ENCODE results near the gene ZC3H7A.
A peak's percentile ranks its signal among the peaks of the same experiment; 100 is the strongest.

The ZC3H7A gene

DNA sequence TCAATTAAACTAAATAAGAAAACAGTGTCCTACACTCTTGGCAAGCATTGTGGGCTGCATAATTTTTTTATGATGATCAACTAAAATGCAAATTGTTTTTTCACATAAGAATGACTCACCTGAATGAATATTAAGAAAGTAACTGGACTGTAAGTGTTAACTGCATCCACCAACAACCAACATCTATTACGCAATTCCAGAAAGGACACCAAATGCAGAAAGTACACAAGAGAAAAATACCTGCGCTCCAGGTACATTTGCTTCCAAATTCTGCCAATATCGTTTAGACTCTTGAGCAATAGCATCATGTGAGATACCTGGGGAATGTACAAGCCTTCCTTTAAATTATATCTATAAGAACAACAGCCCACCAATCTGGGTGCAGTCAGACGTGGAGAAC, 34.6 kb downstream of the ZC3H7A start:
- DNase-seq, result no peak

DNA sequence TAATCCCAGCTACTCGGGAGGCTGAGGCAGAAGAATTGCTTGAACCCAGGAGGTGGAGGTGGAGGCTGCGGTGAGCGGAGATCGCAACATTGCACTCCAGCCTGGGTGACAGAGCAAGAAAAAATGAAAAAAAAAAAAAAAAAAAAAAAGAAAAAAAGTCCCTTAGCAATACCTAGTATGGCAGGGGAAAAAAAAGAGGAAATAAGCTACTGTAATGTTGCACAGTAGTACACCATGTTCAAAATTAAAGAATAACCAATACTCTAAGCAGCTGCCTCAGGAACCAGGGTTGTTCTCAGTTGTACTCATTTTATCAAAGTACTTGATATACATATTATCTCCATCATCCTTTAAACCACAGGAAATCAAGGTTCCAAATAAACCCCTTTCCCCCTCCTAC, 37.1 kb downstream of the ZC3H7A start:
- no peak for DNase-seq

DNA sequence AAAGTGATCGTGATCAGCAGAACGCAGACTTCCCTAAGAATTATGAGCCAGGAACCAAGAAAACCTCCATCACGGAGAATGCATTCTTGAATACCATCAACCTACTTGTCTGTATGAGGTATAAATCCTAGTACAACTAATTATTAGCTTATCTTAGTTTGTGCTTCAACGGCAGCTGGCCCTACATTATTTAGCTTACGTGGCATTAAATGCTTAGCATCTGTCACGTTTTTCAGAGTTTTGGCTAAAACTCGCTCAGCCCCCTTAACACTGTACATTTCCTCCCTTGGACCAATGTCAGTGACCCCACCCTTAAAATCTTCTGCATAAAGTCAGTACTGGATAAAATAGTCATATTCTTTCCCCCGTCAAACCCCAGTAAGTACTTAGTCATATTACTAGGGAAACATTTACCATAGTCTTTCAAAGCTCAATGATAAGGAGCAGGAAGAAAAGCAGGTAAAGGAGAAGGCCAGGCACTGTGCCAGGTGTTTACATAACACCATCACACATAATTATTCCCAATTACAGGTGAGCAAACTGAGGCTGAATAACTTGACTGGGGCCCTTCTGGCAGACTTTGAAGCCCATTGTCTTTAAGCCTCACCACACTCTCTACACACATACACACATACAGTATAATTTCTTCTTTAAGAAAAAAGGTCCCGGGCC, 37.8 kb downstream of the ZC3H7A start:
- DNase-seq, result no peak

DNA sequence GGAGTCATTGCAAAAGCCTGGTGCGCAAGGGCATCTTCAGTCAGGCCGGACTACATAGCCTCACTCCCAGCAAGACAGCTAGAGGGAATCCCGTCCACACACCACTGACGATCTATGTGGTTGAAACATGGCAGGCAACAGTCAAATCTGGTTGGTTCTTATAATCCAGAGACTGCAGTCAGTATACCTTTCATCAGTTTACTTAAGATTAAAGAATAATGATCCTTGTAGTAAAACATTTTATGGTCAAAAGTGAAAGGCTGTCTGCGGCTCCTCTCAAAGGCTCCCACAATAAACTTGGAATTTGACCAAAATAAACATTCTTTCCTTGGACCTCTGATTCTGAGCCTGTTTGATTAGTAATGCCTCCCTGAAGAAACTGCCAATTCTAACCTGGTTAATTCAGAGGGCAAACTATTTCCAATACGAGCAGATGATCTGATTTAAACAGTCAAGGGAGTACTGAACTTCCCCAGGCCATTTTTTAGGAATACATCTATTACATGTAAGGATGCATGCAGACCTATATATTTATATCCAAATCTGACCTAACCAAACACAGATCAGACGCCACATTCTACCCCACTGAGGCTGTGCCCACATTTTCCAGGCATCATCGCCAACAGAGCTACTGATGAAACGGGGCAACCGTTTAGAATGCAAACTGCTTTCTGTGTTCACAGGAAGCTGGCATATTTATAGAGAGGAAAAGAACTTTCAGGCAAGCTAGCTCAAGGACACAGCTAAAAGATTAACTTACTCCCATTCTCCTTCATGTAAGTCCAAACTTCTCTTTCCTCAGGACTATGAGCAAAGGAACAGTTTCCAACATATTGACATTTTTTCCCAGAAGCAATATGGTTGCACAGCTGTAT, 39.1 kb downstream of the ZC3H7A start:
- no peak for DNase-seq

DNA sequence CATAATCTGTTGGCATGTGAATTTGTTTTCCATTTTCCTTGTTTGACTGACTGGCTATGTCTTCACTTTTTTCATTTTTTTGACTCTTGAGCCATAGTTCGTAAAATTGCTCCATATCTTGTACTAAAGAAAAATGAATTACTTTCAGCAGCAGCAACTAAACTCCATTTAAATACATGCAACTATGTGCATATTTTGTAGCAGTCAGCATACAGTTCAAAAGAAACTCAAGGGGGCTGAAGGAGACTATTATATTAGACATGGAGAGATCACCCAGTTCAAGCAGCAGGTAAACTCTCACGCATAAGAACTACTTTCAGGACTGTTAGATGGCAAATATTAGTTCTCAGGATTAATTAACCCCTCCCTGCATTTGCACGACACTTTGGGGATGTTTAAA, 40.8 kb downstream of the ZC3H7A start:
- no peak for DNase-seq

DNA sequence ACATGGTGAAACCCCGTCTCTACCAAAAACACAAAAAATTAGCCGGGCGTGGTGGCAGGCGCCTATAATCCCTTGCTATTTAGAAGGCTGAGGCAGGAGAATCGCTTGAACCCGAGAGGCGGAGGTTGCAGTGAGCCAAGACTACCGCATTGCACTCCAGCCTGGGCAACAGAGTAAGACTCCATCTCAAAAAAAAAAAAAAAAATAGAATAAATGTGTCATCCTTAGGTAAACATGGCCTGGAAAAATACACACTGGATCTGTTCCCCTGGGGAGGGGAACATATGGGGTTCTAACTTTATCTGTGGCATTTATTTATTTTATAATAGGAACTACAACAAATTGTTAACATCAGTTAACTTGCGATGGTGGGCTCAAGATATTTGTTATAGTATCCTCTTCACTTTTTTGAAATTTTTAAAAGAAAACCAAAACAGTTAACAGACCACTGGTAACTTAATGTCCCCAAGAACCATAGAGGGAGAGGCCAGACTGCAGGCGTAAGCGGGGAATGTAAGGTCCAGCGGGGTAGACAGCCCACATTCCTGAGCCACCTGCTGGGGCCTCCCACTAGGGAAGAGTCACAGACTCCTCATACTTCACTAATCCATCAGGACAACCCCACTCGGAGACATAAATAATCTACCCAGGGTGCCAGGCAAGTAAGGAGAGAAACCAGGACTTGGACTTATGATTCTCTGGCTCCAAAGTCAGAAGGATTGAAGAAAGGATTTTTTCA, 41.9 kb downstream of the ZC3H7A start:
- DNase-seq, result no peak

DNA sequence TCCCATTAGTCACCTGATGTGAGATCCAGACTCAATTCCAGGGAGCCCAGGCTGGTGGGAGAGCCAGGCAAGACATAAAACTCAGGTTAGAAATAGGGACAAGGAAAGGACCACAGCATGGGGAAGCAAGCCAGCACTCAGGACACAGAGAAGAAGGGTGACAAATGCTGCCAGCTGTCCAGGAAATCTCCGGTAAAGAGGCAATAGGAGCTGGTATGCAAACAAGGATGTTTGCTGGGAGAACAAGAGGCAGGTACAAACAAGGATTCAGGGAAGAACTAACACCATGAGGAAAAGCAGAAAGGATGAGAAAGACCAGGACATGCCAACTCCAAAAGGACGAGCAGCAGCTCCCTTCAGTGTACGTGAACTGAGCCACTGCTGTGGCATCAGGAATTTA, 44.2 kb downstream of the ZC3H7A start:
- DNase-seq, result no peak

DNA sequence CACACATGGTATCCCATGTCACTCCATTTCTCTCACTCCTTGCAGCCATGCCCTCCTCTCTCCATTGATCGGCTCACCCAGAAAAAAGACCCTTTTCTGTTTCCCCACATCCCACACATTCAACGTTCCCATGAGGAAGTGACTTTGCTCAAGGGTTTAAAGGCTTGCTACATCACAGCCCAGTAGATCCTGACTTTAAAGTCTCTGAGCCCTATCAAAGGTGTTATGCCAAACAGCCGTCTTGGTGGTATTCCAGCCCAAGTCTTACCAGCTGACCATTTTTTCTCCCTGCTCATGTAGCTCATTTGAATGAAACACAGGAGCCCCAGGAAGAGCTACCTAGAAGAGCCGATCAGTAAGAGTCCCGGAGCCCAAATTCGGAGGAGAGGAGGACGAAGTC, 47.0 kb downstream of the ZC3H7A start:
- DNase-seq, result no peak

DNA sequence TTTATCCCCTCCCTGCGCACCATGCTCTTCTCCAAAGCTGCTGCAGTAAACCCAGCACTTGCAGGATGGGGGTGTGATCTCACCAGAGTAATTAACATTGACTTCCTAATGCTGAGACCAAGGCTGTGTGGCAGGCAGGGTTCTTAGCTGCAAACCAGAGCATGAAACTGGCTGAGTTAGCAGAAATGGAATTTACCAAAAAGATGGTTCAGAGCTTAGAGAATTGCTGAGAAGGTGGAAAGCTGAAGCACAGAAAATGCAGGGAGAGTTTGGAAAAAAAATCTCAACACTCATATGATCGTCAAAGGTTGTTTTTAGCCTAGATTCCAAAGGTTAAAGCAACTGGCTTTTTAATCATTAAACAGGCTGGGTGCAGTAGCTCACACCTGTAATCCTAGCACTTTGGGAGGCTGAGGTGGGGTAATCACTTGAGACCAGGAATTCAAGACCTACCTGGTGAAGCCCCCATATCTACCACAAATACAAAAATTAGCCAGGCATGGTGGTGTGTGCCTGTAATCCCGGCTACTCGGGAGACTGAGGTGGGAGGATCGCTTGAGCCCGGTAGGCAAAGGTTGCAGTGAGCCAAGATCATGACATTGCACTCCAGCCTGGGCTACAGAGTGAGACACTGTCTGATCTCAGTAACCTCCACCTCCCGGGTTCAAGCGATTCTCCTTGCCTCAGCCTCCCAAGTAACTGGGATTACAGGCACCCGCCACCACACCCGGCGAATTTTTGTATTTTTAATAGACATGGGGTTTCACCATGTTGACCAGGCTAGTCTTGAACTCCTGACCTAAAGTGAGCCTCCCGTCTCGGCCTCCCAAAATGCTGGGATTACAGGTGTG, 48.4 kb downstream of the ZC3H7A start:
- DNase-seq, result no peak

DNA sequence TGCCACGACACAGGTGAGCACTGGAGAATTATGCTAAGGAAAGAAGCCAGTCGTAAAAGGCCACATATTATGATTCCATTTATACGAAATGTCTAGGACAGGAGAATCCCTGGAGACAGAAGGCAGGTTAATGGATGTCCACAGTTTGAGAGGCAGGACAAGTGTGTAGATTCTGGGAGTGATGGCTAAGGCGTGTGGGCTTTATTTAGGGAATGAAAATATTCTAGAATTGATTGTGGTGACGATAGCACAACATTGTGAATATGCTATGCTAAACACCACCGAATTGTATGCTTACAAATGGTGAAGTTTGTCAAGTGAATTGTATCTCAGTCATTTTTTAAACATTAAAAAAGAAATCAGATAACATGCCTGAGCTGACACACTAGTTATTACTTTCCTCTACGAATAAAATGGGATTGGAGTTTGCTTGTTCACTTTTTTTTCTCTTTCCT, 49.1 kb downstream of the ZC3H7A start:
- no peak for DNase-seq

DNA sequence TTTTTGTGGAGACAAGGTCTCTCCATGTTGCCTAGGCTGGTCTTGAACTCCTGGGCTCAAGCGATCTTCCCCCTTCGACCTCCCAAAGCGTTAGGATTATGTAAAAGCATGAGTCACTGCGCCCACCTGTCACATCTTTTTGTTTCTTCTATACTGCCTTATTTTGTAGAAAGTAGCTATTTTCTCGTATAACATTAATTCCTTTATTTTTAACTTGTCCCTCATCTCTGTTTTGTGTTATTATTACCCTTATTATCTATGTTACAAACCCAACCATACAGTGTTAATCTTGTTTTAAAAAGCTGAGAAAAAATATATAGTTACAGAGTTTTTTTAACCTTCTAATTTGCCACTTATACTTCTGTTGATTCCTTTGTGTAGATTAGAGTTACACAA, 53.0 kb downstream of the ZC3H7A start:
- DNase-seq, result no peak

DNA sequence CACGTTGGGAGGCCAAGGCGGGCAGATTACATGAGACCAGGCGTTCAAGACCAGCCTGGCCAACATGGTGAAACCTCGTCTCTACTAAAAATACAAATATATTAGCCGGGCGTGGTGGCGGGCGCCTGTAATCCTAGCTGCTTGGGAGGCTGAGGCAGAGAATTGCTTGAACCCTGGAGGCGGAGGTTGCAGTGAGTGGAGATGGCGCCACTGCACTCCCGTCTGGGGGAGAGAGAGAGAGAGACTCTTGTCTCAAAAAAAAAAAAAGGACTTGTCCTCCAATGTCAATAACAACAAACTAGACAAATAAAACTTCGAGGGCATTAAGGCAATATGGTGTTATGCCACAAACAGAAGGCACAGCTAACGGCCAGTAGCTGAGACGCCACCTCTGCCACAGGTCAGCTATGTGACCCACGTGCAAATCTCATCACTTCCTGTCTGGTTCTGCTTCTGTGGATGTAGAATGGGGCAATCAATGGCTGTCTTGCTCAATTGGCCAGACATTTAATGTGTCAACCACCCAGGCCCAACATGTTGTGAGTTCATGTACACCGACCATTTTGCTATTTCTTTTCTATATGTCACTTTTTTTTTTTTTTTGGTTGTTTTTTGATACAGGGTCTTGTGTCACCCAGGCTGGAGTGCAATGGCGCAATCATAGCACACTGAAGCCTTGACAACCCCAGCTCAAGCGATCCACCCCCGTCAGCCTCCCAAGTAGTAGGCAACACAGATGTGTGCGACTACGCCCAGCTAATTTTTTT, 53.6 kb downstream of the ZC3H7A start:
- peak; percentile 22 for DNase-seq

DNA sequence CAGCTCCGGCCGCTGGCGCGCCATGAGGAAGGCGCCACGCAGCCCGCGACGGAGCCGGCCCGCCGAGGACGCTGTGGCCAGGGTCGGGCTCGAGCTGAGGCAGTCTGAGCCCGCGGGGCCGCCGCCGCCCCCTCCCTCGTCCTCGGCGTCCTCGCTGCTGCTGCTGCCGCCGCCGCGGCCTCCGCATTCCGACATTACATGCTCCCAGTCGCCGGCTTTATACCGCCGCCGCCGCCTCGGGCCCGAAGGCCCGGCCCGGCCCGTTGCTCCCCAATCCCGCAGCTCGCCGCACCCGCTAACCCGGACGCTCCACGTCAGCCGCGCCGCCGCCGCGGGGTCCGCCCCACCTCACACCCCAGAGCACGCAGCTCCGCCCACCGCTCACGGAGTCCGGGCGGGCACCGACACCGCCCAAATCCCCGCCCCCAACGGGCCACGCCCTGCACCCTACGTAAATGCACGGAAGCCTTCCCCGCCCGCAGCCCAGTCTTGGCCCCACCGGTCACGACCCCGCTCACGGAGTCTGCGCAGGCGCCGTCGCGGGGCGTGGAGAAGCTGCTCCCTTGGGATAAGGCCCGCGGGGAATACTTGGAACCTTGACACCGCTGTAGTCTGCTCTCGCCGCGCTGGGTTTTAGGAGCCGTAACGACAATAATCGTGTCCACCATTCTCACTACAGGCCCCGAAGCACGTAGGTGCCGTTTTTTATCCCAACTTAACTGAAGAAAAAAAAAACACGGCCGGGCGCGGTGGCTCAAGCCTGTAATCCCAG, 54.3 kb downstream of the ZC3H7A start, which contains the start of gene TXNDC11:
Gene TXNDC11 (minus strand): TSS at position 322 of the 772 bp plus-strand sequence. CDS start 127 bp downstream, at position 195.
- DNase-seq, result peak; percentile 99 to 100

DNA sequence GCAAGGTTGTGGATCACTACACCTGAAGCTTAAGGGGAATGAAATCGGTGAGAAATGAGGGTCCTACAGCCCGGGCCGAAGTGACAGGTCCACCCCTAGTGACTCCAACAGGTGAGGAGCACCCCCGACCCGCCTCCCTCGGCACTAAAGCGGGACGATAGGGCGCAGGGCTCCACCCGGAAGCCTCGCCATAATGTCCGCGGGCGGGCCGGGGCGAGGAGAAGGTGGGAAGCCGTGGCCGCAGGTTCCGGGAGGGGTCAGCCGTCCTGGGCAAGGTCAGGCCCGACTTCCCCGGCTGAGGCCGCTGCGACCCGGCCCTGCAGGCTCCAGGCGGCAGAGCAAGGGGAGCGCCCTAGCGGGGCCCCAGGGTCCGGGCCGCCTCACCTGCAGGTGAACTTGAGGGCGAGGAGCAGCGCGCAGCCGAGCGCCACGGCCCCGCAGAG, 54.9 kb downstream of the ZC3H7A start:
- DNase-seq, result peak; percentile 59 to 62

DNA sequence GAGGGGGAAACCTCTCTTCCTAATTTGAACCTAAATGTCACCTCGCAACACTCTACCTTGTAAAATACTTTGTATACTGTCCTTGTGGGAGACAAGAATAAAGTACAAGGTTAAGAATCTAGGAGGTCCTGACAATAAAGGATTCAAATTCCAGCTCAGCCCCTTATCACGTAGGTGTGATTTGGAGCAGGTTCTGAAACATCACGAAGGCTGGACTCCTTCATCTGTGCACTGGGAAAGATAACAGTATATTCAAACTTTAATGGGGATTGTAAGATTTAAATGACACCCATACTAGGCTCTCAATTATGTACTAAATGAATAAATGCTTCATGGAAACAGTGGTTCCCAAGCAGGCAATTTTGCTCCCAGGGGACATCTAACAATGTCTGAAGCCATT, 56.5 kb downstream of the ZC3H7A start:
- DNase-seq, result no peak

DNA sequence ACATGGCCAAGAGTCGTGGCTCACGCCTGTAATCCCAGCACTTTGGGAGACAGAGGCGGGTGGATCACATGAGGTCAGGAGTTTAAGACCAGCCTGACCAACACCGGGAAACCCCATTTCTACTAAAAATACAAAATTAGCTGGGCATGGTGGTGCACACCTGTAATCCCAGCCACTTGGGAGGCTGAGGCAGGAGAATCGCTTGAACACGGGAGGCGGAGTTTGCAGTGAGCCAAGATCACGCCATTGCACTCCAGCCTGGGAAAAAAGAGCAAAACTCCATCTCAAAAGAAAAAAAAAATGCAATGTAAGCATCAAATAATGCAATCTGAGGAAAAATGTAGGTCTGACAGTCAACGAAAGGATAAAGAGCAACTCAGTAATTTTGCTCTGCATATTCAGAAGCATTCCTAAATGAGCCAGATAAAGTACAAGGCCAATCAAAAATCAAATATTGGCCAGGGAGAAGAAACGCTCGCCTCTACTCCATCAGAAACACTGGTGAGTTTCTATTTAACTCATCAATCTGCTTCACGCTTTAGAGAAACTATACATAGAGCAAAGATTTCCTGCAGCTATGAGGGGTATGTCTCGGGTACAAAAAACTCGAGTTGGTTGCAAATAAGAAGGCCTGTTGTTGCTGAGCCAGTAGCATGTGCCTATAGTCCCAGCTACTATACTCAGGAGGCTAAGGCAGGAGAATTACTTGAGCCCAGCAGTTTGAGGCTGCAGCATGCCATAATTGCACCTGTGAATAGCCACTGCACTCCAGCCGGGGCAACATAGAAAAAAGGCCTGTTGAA, 58.1 kb downstream of the ZC3H7A start:
- DNase-seq, result no peak

DNA sequence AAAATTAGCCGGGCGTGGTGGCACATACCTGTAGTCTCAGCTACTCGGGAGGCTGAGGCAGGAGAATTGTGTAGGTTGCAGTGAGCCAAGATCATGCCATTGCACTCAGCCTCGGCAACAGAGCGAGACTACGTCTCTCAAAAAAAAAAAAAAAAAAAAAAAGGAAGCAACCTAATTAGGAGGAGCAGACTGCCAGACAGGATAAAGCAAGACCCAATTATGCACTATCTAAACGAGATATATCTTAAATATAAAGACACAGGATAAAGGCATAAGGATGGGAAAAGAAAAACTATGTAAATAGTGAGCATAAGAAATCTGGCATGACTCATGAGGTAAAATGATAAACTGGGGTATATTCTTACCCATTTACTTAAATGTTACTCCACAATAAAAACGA, 59.3 kb downstream of the ZC3H7A start:
- no peak for DNase-seq

DNA sequence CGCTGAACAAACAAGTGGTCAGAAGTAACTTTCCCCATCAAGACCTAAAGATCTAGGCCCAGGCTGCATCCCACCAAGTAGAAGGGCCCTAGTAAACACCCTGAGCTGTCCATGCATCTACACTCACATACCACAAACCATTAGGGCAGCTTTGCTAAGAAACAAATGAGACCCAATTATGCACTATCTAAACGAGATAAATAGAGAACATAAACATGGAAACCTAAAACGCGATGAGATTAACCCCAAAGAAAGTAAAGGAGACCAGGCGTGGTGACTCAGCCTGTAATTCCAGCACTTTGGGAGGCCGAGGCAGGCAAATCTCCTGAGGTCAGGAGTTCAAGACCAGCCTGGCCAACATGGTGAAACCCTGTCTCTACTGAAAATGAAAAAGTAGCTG, 60.2 kb downstream of the ZC3H7A start:
- no peak for DNase-seq

DNA sequence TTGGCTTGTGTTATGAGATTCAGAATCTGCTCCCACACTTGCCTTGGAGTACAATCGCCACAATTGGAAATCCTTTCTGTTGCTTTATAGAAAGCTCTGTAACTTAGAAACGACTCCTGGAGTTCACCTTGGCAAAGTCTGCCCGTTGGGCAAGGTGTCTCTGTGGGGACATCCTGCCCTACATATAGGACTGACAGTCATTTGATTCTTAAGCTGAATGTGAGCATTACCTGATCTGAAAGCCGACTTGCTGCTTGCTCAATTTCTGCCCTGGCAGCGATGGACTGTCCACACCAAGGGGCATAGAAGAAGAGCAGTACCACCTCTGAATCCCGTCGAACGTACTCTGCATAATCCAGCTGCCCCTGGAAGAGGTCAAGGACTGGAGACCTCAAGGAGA, 61.3 kb downstream of the ZC3H7A start:
- DNase-seq, result no peak

DNA sequence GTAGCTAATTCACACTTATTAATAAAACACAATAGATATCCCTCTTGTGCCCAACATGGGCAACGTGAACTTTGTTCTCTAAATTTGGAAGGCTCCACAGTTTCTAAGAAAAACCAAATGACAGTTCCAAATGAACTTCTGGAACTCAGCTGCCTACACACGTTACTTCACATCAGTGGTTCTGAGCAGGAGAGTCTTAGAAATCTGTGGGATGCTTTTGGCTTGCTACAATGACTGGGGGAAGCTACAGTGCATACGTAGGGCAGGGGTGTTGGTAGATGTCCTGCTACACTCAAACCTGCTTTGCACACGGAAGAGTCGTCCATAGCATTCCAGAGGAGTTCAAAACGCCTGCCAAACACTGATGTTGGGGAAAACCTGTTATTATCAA, 62.4 kb downstream of the ZC3H7A start:
- no peak for DNase-seq
